ENCODE results near the gene SLC6A17.

DNA sequence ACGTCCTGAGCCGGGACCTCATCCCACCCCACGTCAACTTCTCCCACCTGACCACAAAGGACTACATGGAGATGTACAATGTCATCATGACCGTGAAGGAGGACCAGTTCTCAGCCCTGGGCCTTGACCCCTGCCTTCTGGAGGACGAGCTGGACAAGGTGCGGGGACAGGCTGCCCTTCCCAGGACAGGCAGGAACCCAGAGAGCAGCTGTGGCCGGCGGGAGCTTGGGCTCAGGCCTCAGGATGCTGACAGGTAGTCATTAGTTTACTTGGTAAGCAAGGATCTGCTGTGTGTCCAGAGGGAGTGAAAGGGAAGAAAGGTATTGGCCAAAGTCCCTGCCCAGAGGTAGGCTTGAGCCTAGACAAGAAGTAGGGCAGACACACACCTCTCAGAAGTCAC is 42.2 kb downstream of the SLC6A17 start:
- TF ChIP-seq CTCF (IDR thresholded peaks at IDR 0.05), result no peak
- TF ChIP-seq EP300 (IDR thresholded peaks at IDR 0.05), result no peak

Measured in gastroesophageal sphincter (tissue), 3 donors.